Fibroblast of the aortic adventitia (primary cell): ENCODE results near the gene KLRK1. TPM values are rescaled to one million over a fixed set of nuclear protein-coding genes. Genes with fewer than 3 reads are reported as not detected.
"Not testable (repeated sequence)": the region's sequence is repeated elsewhere in the genome, so short reads cannot be mapped to it uniquely, and the experiment has no call there.

ENCODE experiments used
- DNase-seq: peaks from one replicate; pipeline ENCODE4 v3.0.0-alpha.2; 2010; ENCODE audit warnings: low read depth
- H3K4me3 ChIP-seq: 2 replicates; pipeline ENCODE4 v1.5.1; 2011; ENCODE audit warnings: low read depth, mild to moderate bottlenecking, control low read depth, low read length, moderate library complexity
- CTCF ChIP-seq: IDR thresholded peaks from 2 replicates; pipeline ENCODE4 v1.5.1; 2011; ENCODE audit warnings: mild to moderate bottlenecking, low read length, control low read depth, inconsistent platforms; ENCODE audit not compliant: insufficient read depth
- total RNA-seq: library from RNA; depleted of rRNA; stranded (reverse); fragments of >200 nt; gene quantifications from 2 replicates; pipeline ENCODE4 v1.2.3, GENCODE V29; 2012; ENCODE audit warnings: low replicate concordance

KLRK1 gene
- not detected in 2 replicates for total RNA-seq

- H3K4me3 ChIP-seq = no peak within 1 kb of the TSS
- TF ChIP-seq CTCF = no peak
- DNase-seq = no peak
Observed at GRCh38 chr12:10389904-10390303, at the start of gene KLRK1. TSS of gene KLRK1 (minus strand) at chr12:10390041. CDS start at chr12:10388810, 1,231 bp downstream.

- H3K4me3 ChIP-seq, DNase-seq: not testable (repeated sequence)
Observed at GRCh38 chr12:10437601-10438000, 47.8 kb upstream of the KLRK1 start.

GRCh38 chr12:10435816-10436215, 46.0 kb upstream of the KLRK1 start, which contains the start of gene KLRC2:
TSS of gene KLRC2 (minus strand) at chr12:10436010. CDS start at chr12:10435986, 24 bp downstream.
- not testable (repeated sequence) for H3K4me3 ChIP-seq, DNase-seq

GRCh38 chr12:10430623-10431022, 40.8 kb upstream of the KLRK1 start:
- not testable (repeated sequence) for H3K4me3 ChIP-seq, DNase-seq

- not testable (repeated sequence) for H3K4me3 ChIP-seq, DNase-seq
Observed at GRCh38 chr12:10425938-10426337, 36.1 kb upstream of the KLRK1 start.

GRCh38 chr12:10424260-10424899, 34.5 kb upstream of the KLRK1 start:
- not testable (repeated sequence) for H3K4me3 ChIP-seq, DNase-seq

GRCh38 chr12:10422159-10422558, 32.3 kb upstream of the KLRK1 start:
- H3K4me3 ChIP-seq, DNase-seq: not testable (repeated sequence)

GRCh38 chr12:10420334-10420733, 30.5 kb upstream of the KLRK1 start, which contains the start of gene KLRC3:
TSS of gene KLRC3 (minus strand) at chr12:10420595. CDS start at chr12:10420550, 45 bp downstream.
- DNase-seq, H3K4me3 ChIP-seq: not testable (repeated sequence)

GRCh38 chr12:10409392-10409791, 19.6 kb upstream of the KLRK1 start, which contains the start of gene KLRC4:
TSS of gene KLRC4 (minus strand) at chr12:10409757. CDS start at chr12:10409575, 182 bp downstream.
- H3K4me3 ChIP-seq = no peak within 1 kb of the TSS
- DNase-seq = no peak
- no peak for TF ChIP-seq CTCF

GRCh38 chr12:10408842-10409241, 19.0 kb upstream of the KLRK1 start:
- no peak for DNase-seq
- H3K4me3 ChIP-seq = no peak overlapping the region
- TF ChIP-seq CTCF = no peak

GRCh38 chr12:10406725-10407124, 16.9 kb upstream of the KLRK1 start:
- TF ChIP-seq CTCF = no peak
- no peak for DNase-seq
- no peak overlapping the region for H3K4me3 ChIP-seq
